Measurements from ENCODE around the gene CNPY1. TPM values are rescaled to one million over a fixed set of nuclear protein-coding genes. Genes with fewer than 3 reads are reported as not detected.

The CNPY1 gene
- total RNA-seq, 1 experiment from 2014 or later: not detected

GRCh38 chr7:155511702-155511996 is 34.7 kb downstream of the CNPY1 start:
- DNase-seq: no peak
- Histone ChIP-seq H3K4me3 (no peak overlapping the region), H3K27me3 (peaks cover 42% of the 10 kb centered on the region), H3K36me3 (no peaks in the 10 kb centered on the region), H3K9me3 (no peaks in the 10 kb centered on the region)

GRCh38 chr7:155510975-155511701 is 35.2 kb downstream of the CNPY1 start:
- Histone ChIP-seq H3K27me3 (peaks cover 43% of the 10 kb centered on the region), H3K4me3 (no peak overlapping the region), H3K36me3 (no peaks in the 10 kb centered on the region), H3K9me3 (no peaks in the 10 kb centered on the region)
- no peak for DNase-seq

GRCh38 chr7:155509725-155510551 is 36.4 kb downstream of the CNPY1 start:
- Histone ChIP-seq H3K27me3 (peaks cover 52% of the 10 kb centered on the region), H3K36me3 (no peaks in the 10 kb centered on the region), H3K4me3 (no peak overlapping the region), H3K9me3 (no peaks in the 10 kb centered on the region)
- DNase-seq: no peak

- peaks cover 55% of the 10 kb centered on the region for H3K27me3 ChIP-seq
These were observed 37.0 kb downstream of the CNPY1 start for GRCh38 chr7:155509359-155509724.

GRCh38 chr7:155508376-155509358 is 37.7 kb downstream of the CNPY1 start:
- Histone ChIP-seq H3K36me3 (no peaks in the 10 kb centered on the region), H3K9me3 (no peaks in the 10 kb centered on the region), H3K27me3 (peaks cover 56% of the 10 kb centered on the region), H3K4me3 (no peak overlapping the region)
- no peak for DNase-seq

More at GRCh38 chr7:155509359-155509724, 37.0 kb downstream of the CNPY1 start:
- no peaks in the 10 kb centered on the region for H3K9me3 ChIP-seq
- no peak overlapping the region for H3K4me3 ChIP-seq
- no peak for DNase-seq
- no peaks in the 10 kb centered on the region for H3K36me3 ChIP-seq

GRCh38 chr7:155507576-155507975 is 38.8 kb downstream of the CNPY1 start:
- H3K36me3 ChIP-seq: no peaks in the 10 kb centered on the region
- DNase-seq: no peak
- H3K27me3 ChIP-seq: peaks cover 50% of the 10 kb centered on the region
- no peaks in the 10 kb centered on the region for H3K9me3 ChIP-seq
- H3K4me3 ChIP-seq: no peak overlapping the region

- no peak for DNase-seq
- Histone ChIP-seq H3K27me3 (peaks cover 49% of the 10 kb centered on the region), H3K4me3 (no peak overlapping the region)
These were observed 39.5 kb downstream of the CNPY1 start for GRCh38 chr7:155506854-155507337.

GRCh38 chr7:155505422-155505793 is 41.0 kb downstream of the CNPY1 start:
- no peaks in the 10 kb centered on the region for H3K36me3 ChIP-seq
- DNase-seq: no peak
- H3K27me3 ChIP-seq: peaks cover 51% of the 10 kb centered on the region
- no peak overlapping the region for H3K4me3 ChIP-seq
- H3K9me3 ChIP-seq: no peaks in the 10 kb centered on the region

More at GRCh38 chr7:155506854-155507337, 39.5 kb downstream of the CNPY1 start:
- no peaks in the 10 kb centered on the region for H3K9me3 ChIP-seq
- no peaks in the 10 kb centered on the region for H3K36me3 ChIP-seq

- Histone ChIP-seq H3K9me3 (no peaks in the 10 kb centered on the region), H3K4me3 (no peak overlapping the region), H3K36me3 (no peaks in the 10 kb centered on the region), H3K27me3 (peaks cover 8% of the 10 kb centered on the region)
- DNase-seq: no peak
These were observed 49.0 kb downstream of the CNPY1 start for GRCh38 chr7:155497149-155497901.

- no peak for DNase-seq
- Histone ChIP-seq H3K4me3 (no peak overlapping the region), H3K27me3 (peaks cover 8% of the 10 kb centered on the region), H3K36me3 (no peaks in the 10 kb centered on the region), H3K9me3 (no peaks in the 10 kb centered on the region)
These were observed 49.9 kb downstream of the CNPY1 start for GRCh38 chr7:155496267-155497005.

GRCh38 chr7:155495440-155496248 is 50.7 kb downstream of the CNPY1 start:
- Histone ChIP-seq H3K36me3 (no peaks in the 10 kb centered on the region), H3K4me3 (no peak overlapping the region), H3K9me3 (no peaks in the 10 kb centered on the region), H3K27me3 (peaks cover 7% of the 10 kb centered on the region)
- DNase-seq: no peak

GRCh38 chr7:155494551-155494950 is 51.8 kb downstream of the CNPY1 start:
- H3K9me3 ChIP-seq: no peaks in the 10 kb centered on the region
- H3K27me3 ChIP-seq: no peaks in the 10 kb centered on the region; the same call in 1 of the 2 replicates
- no peak for DNase-seq
- no peaks in the 10 kb centered on the region for H3K36me3 ChIP-seq
- no peak overlapping the region for H3K4me3 ChIP-seq

GRCh38 chr7:155493744-155494538 is 52.4 kb downstream of the CNPY1 start:
- DNase-seq: no peak

GRCh38 chr7:155491812-155492211 is 54.5 kb downstream of the CNPY1 start:
- no peak for DNase-seq
- H3K36me3 ChIP-seq: no peaks in the 10 kb centered on the region
- H3K9me3 ChIP-seq: no peaks in the 10 kb centered on the region
- no peaks in the 10 kb centered on the region for H3K27me3 ChIP-seq
- no peak overlapping the region for H3K4me3 ChIP-seq

More at GRCh38 chr7:155493744-155494538, 52.4 kb downstream of the CNPY1 start:
- Histone ChIP-seq H3K4me3 (no peak overlapping the region), H3K9me3 (no peaks in the 10 kb centered on the region), H3K27me3 (no peaks in the 10 kb centered on the region), H3K36me3 (no peaks in the 10 kb centered on the region)
